DMS79 treated with DMSO at 0.1 percent for 48 hours (cell line): Measurements from ENCODE around the gene GAL.

Source experiments
- DNase-seq: peaks from one replicate; lab custom pipeline; 2025; lab: John Stamatoyannopoulos, UW

Gene GAL

GRCh38 chr11:68659158-68659921 is 25.0 kb upstream of the GAL start:
- DNase-seq: peak; percentile 97

DNA sequence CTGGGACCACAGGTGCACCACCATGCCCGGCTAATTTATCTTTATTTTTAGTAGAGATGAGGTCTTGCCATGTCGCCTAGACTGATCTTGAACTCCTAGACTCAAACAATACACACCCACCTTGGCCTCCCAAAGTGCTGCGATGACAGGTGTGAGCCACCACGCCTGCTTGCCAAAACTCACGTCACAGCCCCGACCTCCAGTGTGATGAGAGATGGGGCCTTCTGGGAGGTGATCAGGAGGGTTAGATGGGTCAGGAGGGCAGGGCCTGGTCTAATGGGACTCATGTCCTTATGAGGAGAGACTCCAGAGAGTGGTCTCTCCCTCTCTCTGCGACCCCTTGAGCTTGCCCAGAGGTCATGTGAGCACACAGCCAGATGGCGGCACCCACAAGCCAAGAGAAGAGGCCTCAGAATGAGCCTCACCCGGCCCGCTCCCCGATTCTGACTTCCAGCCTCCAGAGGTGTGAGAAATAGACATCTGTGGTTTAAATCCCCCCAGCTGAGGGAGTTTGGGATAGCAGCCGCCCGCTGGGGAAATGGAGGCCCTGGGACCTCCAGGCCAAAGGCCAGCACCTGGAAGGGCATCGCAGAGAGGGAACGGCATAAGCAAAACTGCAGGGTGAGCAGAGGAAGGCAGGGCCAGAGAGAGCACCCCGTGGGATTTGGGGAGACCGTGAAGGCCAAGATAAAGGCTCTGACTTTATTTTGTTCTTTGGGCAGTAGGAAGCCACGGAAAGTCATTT is 24.1 kb upstream of the GAL start:
- no peak for DNase-seq

GRCh38 chr11:68661014-68661413 is 23.3 kb upstream of the GAL start:
- DNase-seq: no peak

GRCh38 chr11:68661697-68662603 is 22.4 kb upstream of the GAL start:
- no peak for DNase-seq

- DNase-seq: no peak
Observed at GRCh38 chr11:68663482-68664010, 20.8 kb upstream of the GAL start.

- no peak for DNase-seq
Observed at GRCh38 chr11:68664141-68664540, 20.2 kb upstream of the GAL start.

DNA sequence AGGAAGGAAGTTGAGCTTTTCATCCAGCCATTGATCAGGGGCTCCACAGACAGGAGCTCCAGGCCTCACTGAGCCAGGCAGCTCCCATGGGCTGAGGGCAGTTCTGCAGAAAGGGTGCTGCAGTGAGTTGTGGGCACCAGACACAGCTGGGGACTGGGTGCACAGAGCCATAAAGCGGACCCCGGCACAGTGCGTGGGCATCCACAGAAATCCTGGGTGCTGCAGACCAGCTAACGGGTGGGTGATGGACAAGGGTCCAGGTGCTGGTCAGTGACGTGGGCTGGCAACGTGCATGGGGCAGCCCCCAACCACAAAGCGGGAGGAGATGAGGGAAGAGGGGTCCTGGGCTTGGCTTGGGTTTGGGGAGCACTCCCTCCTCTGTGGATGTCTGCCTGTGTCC is 19.4 kb upstream of the GAL start:
- no peak for DNase-seq

GRCh38 chr11:68665436-68665835 is 18.9 kb upstream of the GAL start:
- DNase-seq: no peak

DNA sequence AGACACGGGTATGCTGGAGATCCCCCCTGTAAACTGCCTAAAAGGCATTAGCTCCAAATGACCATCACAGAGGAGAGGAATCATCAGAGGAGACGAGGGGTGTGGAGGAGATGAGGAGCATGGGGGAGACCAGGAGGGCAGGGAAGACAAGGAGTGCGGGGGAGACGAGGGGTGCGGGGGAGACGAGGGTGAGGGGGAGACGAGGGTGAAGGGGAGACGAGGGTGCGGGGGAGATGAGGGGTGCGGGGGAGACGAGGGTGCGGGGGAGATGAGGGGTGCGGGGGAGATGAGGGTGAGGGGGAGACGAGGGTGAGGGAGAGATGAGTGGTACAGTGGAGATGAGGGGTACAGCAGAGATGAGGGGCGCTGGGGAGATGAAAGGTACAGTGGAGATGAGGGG is 17.5 kb upstream of the GAL start:
- no peak for DNase-seq

DNA sequence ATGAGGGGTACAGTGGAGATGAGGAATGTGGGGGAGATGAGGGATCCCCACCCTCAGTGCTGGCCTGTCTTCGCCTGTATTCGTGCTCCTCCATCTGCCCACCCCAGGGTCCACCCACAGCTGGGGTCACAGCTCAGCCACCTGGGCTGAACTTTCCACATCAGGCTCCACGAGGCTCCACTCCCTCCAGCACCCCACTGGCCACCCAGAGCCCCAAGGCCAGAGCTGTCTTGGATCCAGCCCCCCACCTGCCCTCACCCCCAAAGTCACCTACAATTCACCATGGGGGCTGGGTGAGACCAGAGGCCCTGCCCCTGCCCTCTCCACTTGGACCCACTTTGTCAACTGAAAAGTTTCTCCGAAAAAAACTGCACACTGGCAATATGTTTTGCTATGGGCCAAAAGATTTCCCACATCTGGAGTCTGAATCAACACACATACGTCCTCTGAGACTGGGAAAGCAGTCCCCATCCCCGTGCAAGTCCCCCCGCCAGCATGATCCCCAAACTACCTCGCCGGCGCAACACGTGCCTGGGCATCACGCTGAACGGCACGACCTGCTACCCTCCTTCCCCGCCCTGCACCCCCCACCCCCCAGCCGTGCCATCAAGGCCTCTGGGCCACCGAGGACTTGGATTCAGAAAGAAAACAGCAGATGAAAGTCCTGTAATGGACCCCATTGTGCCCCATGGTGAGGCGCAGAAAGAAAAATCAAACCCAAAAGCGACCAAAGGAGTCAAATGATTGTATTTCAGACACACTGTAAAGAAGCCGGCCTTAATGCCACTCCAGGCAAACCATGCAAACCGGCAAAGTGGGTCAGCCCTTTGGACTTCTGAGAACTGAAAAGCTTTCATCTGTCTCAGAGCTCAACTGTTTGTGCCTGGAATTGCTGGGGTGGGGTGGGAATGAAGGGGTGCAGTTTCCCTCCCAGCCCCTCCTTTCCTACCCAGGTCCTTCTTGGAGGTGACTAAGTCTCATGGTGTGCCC is 16.5 kb upstream of the GAL start:
- no peak for DNase-seq

DNA sequence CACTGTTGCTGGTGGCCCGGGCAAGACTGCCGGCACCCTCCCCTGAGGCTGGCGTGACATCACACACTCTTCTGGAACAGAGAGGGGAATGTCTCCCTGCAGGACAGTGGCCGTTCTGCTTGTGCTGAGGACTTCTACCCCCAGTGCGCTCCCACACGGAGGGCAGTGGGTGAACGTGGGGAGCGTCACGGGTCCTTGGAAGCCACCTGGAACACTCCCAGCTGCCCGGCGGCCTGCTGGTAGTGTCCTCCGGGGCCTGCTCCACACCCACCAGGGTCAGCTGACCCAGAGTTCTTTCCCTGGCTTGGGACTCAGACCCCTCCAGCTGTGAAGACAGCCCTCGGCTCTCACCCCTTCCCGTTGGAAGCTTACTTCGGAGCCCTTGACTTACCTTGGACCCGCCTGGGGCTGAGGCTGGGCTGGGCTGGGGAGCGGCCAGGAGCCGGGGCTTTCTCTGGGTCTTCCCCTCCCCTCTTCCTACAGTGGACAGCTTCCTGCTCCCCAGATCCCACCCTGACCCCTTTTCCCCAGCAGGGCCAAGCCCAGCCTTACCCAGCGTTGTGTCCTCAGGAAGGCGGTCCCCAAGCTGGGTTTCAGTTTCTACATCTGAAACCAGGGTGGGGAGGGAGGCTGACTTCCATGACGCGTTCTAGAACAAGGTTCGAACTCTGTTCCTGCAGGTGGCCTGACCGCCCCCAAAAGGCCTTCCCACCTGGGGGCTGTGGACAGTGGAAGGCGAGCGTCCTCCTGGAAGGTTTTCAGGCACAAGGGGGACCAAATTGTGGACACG is 14.8 kb upstream of the GAL start:
- DNase-seq: no peak

DNA sequence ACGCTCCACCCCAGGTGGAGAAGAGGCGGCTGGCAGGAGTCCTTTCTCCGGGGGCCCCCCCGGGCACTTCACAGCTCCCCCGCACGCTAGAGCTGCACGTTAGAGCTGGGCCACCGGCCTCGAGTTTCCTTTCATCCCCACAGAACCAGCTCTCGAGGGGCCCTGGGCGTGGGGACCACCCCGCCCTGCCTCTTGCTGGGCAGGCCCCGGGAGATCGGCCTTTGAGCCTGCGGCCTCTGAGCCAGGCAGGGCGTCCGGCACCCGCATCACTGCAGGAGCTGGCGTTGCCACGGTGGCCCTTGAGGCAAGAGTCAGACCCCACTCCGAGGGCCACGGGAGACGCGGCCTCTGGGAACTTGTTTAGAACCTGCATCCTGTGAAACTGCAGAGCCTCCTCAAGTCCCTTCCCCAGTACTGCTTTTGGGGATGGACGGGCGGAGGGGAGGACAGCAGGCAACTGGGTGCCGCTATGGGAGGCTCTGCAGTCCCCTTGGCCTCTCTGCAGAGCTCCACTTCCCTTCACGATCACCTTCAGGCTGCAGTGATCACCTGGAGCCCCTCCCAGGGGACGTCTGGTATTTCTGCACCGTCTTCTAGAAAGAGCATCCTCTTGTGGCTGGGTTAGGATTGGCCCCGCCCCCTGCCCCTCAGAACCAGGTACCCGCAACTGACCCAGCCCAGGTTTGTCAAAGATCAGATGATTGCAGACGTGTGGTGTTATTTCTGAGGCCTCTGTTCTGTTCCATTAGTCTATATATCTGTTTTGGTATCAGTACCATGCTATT is 13.9 kb upstream of the GAL start:
- no peak for DNase-seq

GRCh38 chr11:68673306-68673945 is 10.9 kb upstream of the GAL start:
- DNase-seq: peak; percentile 13

GRCh38 chr11:68673991-68674390 is 10.4 kb upstream of the GAL start:
- DNase-seq: no peak

DNA sequence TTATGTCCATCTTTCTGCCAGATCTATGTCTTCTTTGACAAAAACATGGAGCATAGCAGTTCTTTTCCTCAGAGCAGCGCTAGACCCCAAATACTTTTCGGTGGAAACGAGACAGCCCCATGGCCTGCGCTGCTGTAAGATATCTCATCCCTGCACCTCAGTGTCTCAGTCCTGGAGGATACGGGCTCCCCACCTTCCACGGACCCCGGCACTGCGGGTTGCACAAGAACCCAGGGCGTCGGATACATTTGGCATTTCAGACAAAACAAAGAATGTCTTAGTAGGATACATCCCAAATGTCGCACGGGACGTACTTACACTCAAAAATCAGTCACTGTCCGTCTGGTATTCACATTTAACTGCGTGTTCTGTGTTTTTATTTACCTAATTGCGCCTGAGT is 9.9 kb upstream of the GAL start:
- DNase-seq: no peak

DNA sequence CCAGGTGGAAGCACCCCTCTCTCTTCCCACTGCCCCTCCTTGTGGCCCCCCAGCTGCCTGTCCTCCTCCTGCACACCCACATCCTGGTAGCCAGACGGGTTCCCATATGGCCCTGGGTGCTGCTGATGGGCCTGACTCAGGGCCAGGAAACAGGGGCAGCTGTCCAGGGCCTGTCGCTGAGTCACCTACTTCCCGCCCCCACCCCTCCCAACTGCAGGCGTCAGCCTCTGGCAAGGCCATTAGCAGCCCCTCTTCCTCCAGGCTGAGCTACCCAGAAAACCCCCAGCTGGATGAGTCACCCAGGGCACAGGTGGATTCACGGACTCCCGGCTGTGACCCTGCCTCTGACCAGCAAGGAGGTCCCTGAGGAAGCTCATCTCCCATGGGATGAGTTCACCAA is 6.9 kb upstream of the GAL start:
- peak; percentile 40 for DNase-seq

GRCh38 chr11:68678031-68678441 is 6.3 kb upstream of the GAL start:
- no peak for DNase-seq

- DNase-seq: no peak
Observed at GRCh38 chr11:68680541-68681231, 3.7 kb upstream of the GAL start.
